Ascending aorta (tissue), 2 donors: Measurements from ENCODE around the gene ABLIM3. TPM values are rescaled to one million over a fixed set of nuclear protein-coding genes. Genes with fewer than 3 reads are reported as not detected.

ENCODE experiments used
- DNase-seq, 2 donors: peaks; one replicate each; pipeline ENCODE4 v3.0.0-alpha.2; 2019; ENCODE audit warnings: low spot score in 2 of 2
- H3K27ac ChIP-seq, 2 donors: fragments of 200-600 bp; sonication (generic); one replicate each; pipeline ENCODE4 v1.5.1; 2016 to 2017; ENCODE audit warnings: mild to moderate bottlenecking in 1 of 2
- H3K27me3 ChIP-seq: fragments of 200-600 bp; sonication (generic); one replicate; pipeline ENCODE4 v1.5.1; 2017
- H3K36me3 ChIP-seq, 2 donors: fragments of 200-600 bp; sonication (generic); one replicate each; pipeline ENCODE4 v1.5.1; 2016
- H3K4me1 ChIP-seq, 2 donors: fragments of 200-600 bp; sonication (generic); one replicate each; pipeline ENCODE4 v1.5.1; 2016 to 2017; ENCODE audit warnings: mild to moderate bottlenecking in 1 of 2
- H3K4me3 ChIP-seq, 2 donors: fragments of 200-600 bp; sonication (generic); one replicate each; pipeline ENCODE4 v1.5.1; 2016 to 2017; ENCODE audit warnings: mild to moderate bottlenecking in 1 of 2
- H3K9me3 ChIP-seq, 2 donors: fragments of 200-600 bp; sonication (generic); one replicate each; pipeline ENCODE4 v1.5.1; 2016
- CTCF ChIP-seq, 3 experiments: fragments of 200-600 bp in 2 of 3; fragments of 450-650 bp in 1 of 3; sonication (generic) in 2 of 3; IDR thresholded peaks; one replicate each; pipeline ENCODE4 v1.5.1; 2016 to 2019; ENCODE audit warnings: antibody characterized with exemption in 3 of 3, mild to moderate bottlenecking in 1 of 3, moderate library complexity in 1 of 3
- intact Hi-C: fragments of 100-400 bp; cut with DNase I; formaldehyde crosslinking; loops from one replicate; pipeline ENCODE4 v1.15.1; 2023
- total RNA-seq: library from RNA; depleted of rRNA; stranded (reverse); fragments of >200 nt; gene quantifications from one replicate; pipeline ENCODE4 v1.1.0, GENCODE V29; 2016

ABLIM3 gene
- total RNA-seq, 1 donor from 2014 or later: 25.8 TPM

GRCh38 chr5:149203921-149204441 lies 62.7 kb downstream of the ABLIM3 start:
- Histone ChIP-seq H3K27ac (no peak overlapping the region), H3K4me3 (no peak overlapping the region), H3K27me3 (no peaks in the 10 kb centered on the region), H3K4me1 (no peaks in the 10 kb centered on the region), H3K9me3 (no peaks in the 10 kb centered on the region), H3K36me3 (peaks cover 13 to 37% of the 10 kb centered on the region in 2 donors)
- intact Hi-C loops: no loop called here
- DNase-seq: no peak
- TF ChIP-seq CTCF (IDR thresholded peaks at IDR 0.05): no peak

- intact Hi-C loops: no loop called here
- Histone ChIP-seq H3K36me3 (peaks cover 13 to 36% of the 10 kb centered on the region in 2 donors), H3K9me3 (no peaks in the 10 kb centered on the region), H3K27ac (no peak overlapping the region), H3K4me3 (no peak overlapping the region), H3K27me3 (no peaks in the 10 kb centered on the region), H3K4me1 (no peaks in the 10 kb centered on the region)
- no peak for TF ChIP-seq CTCF (IDR thresholded peaks at IDR 0.05)
- peak in 1 of 2 donors; percentile 72 for DNase-seq
Observed at GRCh38 chr5:149205625-149206523, 64.6 kb downstream of the ABLIM3 start.

GRCh38 chr5:149206524-149207141 lies 65.3 kb downstream of the ABLIM3 start:
- Histone ChIP-seq H3K4me1 (no peaks in the 10 kb centered on the region), H3K27ac (no peak overlapping the region), H3K9me3 (no peaks in the 10 kb centered on the region), H3K36me3 (peaks cover 13 to 28% of the 10 kb centered on the region in 2 donors), H3K4me3 (no peak overlapping the region), H3K27me3 (no peaks in the 10 kb centered on the region)
- intact Hi-C loops: no loop called here
- DNase-seq: no peak
- TF ChIP-seq CTCF (IDR thresholded peaks at IDR 0.05): no peak

- no peaks in the 10 kb centered on the region for H3K4me1 ChIP-seq
- no peaks in the 10 kb centered on the region for H3K9me3 ChIP-seq
- intact Hi-C loops: no loop called here
- TF ChIP-seq CTCF (IDR thresholded peaks at IDR 0.05): no peak
- no peaks in the 10 kb centered on the region for H3K27me3 ChIP-seq
- no peak overlapping the region for H3K4me3 ChIP-seq
- H3K36me3 ChIP-seq: peaks cover 11 to 23% of the 10 kb centered on the region in 2 donors
- H3K27ac ChIP-seq: no peak overlapping the region
- DNase-seq: no peak
Observed at GRCh38 chr5:149207831-149208230, 66.5 kb downstream of the ABLIM3 start.

- Histone ChIP-seq H3K27me3 (no peaks in the 10 kb centered on the region), H3K4me3 (no peak overlapping the region), H3K9me3 (no peaks in the 10 kb centered on the region), H3K27ac (no peak overlapping the region), H3K4me1 (no peaks in the 10 kb centered on the region), H3K36me3 (peaks cover 5 to 10% of the 10 kb centered on the region in 2 donors)
- intact Hi-C loops: no loop called here
- no peak for TF ChIP-seq CTCF (IDR thresholded peaks at IDR 0.05)
- peak in 1 of 2 donors; percentile 5 for DNase-seq
Observed at GRCh38 chr5:149210225-149210624, 68.9 kb downstream of the ABLIM3 start.
